A673 (cell line): Measurements from ENCODE around the gene NCEH1.
A peak's percentile ranks its signal among the peaks of the same experiment; 100 is the strongest.

Experiments
- CTCF ChIP-seq: fragments of 300-800, 200-600 bp; sonication (generic); conservative IDR thresholded peaks from 2 replicates; pipeline ENCODE4 v1.5.1; 2017; ENCODE audit warnings: low read depth, mild to moderate bottlenecking, antibody characterized with exemption, low read length, moderate library complexity, mixed read lengths
- EZH2 ChIP-seq: fragments of 200-600 bp; sonication (generic); IDR thresholded peaks from 2 replicates; pipeline ENCODE4 v1.6.1; 2017; ENCODE audit warnings: borderline replicate concordance, low read depth, mild to moderate bottlenecking, mixed read lengths, antibody characterized with exemption, low read length; ENCODE audit not compliant: poor library complexity, severe bottlenecking

GRCh38 chr3:172717493-172718088 lies 6.7 kb upstream of the NCEH1 start:
- peak; percentile 58 for TF ChIP-seq CTCF
- TF ChIP-seq EZH2 = no peak
